HFFc6 (cell line): ENCODE measurements around the gene CLNK. TPM values are rescaled to one million over a fixed set of nuclear protein-coding genes. Genes with fewer than 3 reads are reported as not detected.
A peak's percentile ranks its signal among the peaks of the same experiment; 100 is the strongest.

ENCODE experiments used
- DNase-seq: peaks from one replicate; pipeline ENCODE4 v3.0.0-alpha.2; 2018
- H3K27ac Mint-ChIP-seq: 2 replicates; pipeline ENCODE4 v1.8.0; 2020; ENCODE audit warnings: mild to moderate bottlenecking, mixed read lengths
- H3K27me3 Mint-ChIP-seq: 2 replicates; pipeline ENCODE4 v1.8.0; 2021; ENCODE audit warnings: mild to moderate bottlenecking, moderate library complexity, mixed read lengths; ENCODE audit not compliant: insufficient read depth
- H3K36me3 Mint-ChIP-seq: 2 replicates; pipeline ENCODE4 v1.8.0; 2021; ENCODE audit warnings: low read depth, mixed read lengths
- H3K4me1 Mint-ChIP-seq: 2 replicates; pipeline ENCODE4 v1.8.0; 2020; ENCODE audit warnings: low read depth, mixed read lengths
- H3K4me3 Mint-ChIP-seq: 2 replicates; pipeline ENCODE4 v1.8.0; 2020; ENCODE audit warnings: mild to moderate bottlenecking, moderate library complexity, mixed read lengths
- H3K9me3 Mint-ChIP-seq: 2 replicates; pipeline ENCODE4 v1.8.0; 2020; ENCODE audit warnings: mild to moderate bottlenecking, mixed read lengths
- CTCF ChIP-seq: fragments of 200-600 bp; sonication (generic); IDR thresholded peaks from 2 replicates; pipeline ENCODE4 v1.5.0; 2021; ENCODE audit warnings: antibody characterized with exemption, mild to moderate bottlenecking
- total RNA-seq, 6 experiments: library from RNA; stranded (reverse); fragmentation: NEBNext Ultra II Directional; extraction: Animal tissue kit (Norgen Biotek cat#: 25700); gene quantifications; 2 replicates in 1 of 6; 3 replicates in 5 of 6; pipeline ENCODE4 v1.2.3, GENCODE V29; 2021

The CLNK gene
- total RNA-seq, 6 experiments from 2014 or later = not detected

GRCh38 chr4:10599574-10599973, 85.0 kb downstream of the CLNK start:
- no peak overlapping the region for H3K4me3 Mint-ChIP-seq
- no peak overlapping the region for H3K27ac Mint-ChIP-seq
- DNase-seq = no peak
- H3K36me3 Mint-ChIP-seq = 0 out of 2 replicates have a peak, but pooled peaks cover 11% of the 10 kb centered on the region
- no peak for TF ChIP-seq CTCF
- no peaks in the 10 kb centered on the region; the same call in none of the 2 replicates for H3K27me3 Mint-ChIP-seq
- peaks cover 4% of the 10 kb centered on the region; the same call in 1 of the 2 replicates for H3K9me3 Mint-ChIP-seq
- peaks cover 24% of the 10 kb centered on the region for H3K4me1 Mint-ChIP-seq

GRCh38 chr4:10598829-10599228, 85.7 kb downstream of the CLNK start:
- Mint-ChIP-seq H3K9me3 (peaks cover 4% of the 10 kb centered on the region; the same call in 1 of the 2 replicates), H3K36me3 (0 out of 2 replicates have a peak, but pooled peaks cover 11% of the 10 kb centered on the region), H3K4me3 (no peak overlapping the region), H3K27me3 (no peaks in the 10 kb centered on the region; the same call in none of the 2 replicates), H3K4me1 (peaks cover 24% of the 10 kb centered on the region), H3K27ac (no peak overlapping the region)
- no peak for TF ChIP-seq CTCF
- DNase-seq = no peak

GRCh38 chr4:10596586-10597290, 87.8 kb downstream of the CLNK start:
- Mint-ChIP-seq H3K36me3 (no peaks in the 10 kb centered on the region), H3K4me3 (no peak overlapping the region), H3K27ac (no peak overlapping the region), H3K27me3 (peaks cover 3% of the 10 kb centered on the region), H3K4me1 (peaks cover 17% of the 10 kb centered on the region), H3K9me3 (no peaks in the 10 kb centered on the region)
- TF ChIP-seq CTCF = no peak
- no peak for DNase-seq

GRCh38 chr4:10593130-10593529, 91.4 kb downstream of the CLNK start:
- Mint-ChIP-seq H3K4me1 (peaks cover 33% of the 10 kb centered on the region), H3K9me3 (no peaks in the 10 kb centered on the region), H3K36me3 (no peaks in the 10 kb centered on the region), H3K27me3 (peaks cover 3% of the 10 kb centered on the region; the same call in 1 of the 2 replicates), H3K4me3 (no peak overlapping the region), H3K27ac (no peak overlapping the region)
- no peak for DNase-seq
- no peak for TF ChIP-seq CTCF

GRCh38 chr4:10590896-10591295, 93.7 kb downstream of the CLNK start:
- Mint-ChIP-seq H3K4me3 (no peak overlapping the region), H3K27me3 (peaks cover 3% of the 10 kb centered on the region; the same call in 1 of the 2 replicates), H3K36me3 (no peaks in the 10 kb centered on the region), H3K27ac (peak overlapping the region; percentile 35), H3K9me3 (no peaks in the 10 kb centered on the region), H3K4me1 (peaks cover 24% of the 10 kb centered on the region)
- peak; percentile 52 for DNase-seq
- TF ChIP-seq CTCF = peak; percentile 19; the same call in 1 of the 2 replicates
